HEK293 (cell line): ENCODE measurements around the gene CSMD2.

Experiments used
- TCF7L2 ChIP-seq: IDR thresholded peaks from 2 replicates; pipeline ENCODE4 v1.6.1; 2011; ENCODE audit warnings: low read depth, mild to moderate bottlenecking, inconsistent platforms, low read length, moderate library complexity, borderline replicate concordance
- ZBTB17 ChIP-seq: fragments of 450-650 bp; formaldehyde crosslinking; IDR thresholded peaks from 2 replicates; pipeline ENCODE4 v1.5.1; 2016; ENCODE audit warnings: missing biosample characterization, missing genetic modification characterization
- ZBTB8A ChIP-seq: fragments of 450-650 bp; formaldehyde crosslinking; IDR thresholded peaks from 2 replicates; pipeline ENCODE4 v1.5.1; 2016; ENCODE audit warnings: missing biosample characterization, missing genetic modification characterization
- ZNF501 ChIP-seq: fragments of 450-650 bp; formaldehyde crosslinking; IDR thresholded peaks from 2 replicates; pipeline ENCODE4 v1.5.1; 2016; ENCODE audit warnings: missing biosample characterization, missing genetic modification characterization
- TF ChIP-seq, protein P1 (sequence below): fragments of 450-650 bp; formaldehyde crosslinking; IDR thresholded peaks from 2 replicates; pipeline ENCODE4 v1.5.1; 2016; ENCODE audit warnings: missing biosample characterization, missing genetic modification characterization
- TF ChIP-seq, protein P2 (sequence below): fragments of 450-650 bp; formaldehyde crosslinking; IDR thresholded peaks from 2 replicates; pipeline ENCODE4 v1.5.1; 2016; ENCODE audit warnings: missing biosample characterization, missing genetic modification characterization
- TF ChIP-seq, protein P3 (sequence below): IDR thresholded peaks from 2 replicates; pipeline ENCODE4 v1.6.1; 2011; ENCODE audit warnings: mild to moderate bottlenecking, low read depth, low read length, borderline replicate concordance

DNA sequence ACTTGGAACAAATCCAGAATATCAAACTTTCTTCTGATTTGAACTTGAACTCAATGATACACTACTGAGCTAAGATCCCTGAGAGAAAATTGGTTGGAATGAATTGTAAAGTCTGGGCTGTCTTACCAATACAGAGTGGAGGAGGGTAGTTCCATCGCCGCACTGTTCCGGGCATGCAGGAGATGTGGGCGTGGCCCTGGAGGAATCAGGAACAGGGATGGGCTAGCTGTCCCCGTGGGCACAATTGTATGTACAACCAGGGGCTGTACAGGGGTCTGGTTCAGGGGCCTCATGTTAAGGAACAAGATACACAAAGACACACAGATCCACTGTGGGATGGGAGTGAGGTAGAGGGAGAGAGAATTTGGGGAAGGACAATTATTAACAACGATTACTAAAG lies 548.2 kb downstream of the CSMD2 start:
- TF ChIP-seq, protein P1, sequence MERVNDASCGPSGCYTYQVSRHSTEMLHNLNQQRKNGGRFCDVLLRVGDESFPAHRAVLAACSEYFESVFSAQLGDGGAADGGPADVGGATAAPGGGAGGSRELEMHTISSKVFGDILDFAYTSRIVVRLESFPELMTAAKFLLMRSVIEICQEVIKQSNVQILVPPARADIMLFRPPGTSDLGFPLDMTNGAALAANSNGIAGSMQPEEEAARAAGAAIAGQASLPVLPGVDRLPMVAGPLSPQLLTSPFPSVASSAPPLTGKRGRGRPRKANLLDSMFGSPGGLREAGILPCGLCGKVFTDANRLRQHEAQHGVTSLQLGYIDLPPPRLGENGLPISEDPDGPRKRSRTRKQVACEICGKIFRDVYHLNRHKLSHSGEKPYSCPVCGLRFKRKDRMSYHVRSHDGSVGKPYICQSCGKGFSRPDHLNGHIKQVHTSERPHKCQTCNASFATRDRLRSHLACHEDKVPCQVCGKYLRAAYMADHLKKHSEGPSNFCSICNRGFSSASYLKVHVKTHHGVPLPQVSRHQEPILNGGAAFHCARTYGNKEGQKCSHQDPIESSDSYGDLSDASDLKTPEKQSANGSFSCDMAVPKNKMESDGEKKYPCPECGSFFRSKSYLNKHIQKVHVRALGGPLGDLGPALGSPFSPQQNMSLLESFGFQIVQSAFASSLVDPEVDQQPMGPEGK (tag by site-specific recombination) = no peak
- TF ChIP-seq, protein P2, sequence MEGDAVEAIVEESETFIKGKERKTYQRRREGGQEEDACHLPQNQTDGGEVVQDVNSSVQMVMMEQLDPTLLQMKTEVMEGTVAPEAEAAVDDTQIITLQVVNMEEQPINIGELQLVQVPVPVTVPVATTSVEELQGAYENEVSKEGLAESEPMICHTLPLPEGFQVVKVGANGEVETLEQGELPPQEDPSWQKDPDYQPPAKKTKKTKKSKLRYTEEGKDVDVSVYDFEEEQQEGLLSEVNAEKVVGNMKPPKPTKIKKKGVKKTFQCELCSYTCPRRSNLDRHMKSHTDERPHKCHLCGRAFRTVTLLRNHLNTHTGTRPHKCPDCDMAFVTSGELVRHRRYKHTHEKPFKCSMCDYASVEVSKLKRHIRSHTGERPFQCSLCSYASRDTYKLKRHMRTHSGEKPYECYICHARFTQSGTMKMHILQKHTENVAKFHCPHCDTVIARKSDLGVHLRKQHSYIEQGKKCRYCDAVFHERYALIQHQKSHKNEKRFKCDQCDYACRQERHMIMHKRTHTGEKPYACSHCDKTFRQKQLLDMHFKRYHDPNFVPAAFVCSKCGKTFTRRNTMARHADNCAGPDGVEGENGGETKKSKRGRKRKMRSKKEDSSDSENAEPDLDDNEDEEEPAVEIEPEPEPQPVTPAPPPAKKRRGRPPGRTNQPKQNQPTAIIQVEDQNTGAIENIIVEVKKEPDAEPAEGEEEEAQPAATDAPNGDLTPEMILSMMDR (tag by site-specific recombination) = no peak
- no peak for TF ChIP-seq ZBTB8A (tag by site-specific recombination)
- TF ChIP-seq, protein P3, sequence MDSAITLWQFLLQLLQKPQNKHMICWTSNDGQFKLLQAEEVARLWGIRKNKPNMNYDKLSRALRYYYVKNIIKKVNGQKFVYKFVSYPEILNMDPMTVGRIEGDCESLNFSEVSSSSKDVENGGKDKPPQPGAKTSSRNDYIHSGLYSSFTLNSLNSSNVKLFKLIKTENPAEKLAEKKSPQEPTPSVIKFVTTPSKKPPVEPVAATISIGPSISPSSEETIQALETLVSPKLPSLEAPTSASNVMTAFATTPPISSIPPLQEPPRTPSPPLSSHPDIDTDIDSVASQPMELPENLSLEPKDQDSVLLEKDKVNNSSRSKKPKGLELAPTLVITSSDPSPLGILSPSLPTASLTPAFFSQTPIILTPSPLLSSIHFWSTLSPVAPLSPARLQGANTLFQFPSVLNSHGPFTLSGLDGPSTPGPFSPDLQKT = no peak
- TF ChIP-seq ZNF501 (tag by site-specific recombination) = no peak
- no peak for TF ChIP-seq TCF7L2
- TF ChIP-seq ZBTB17 (tag by site-specific recombination) = no peak
